GM15510 (cell line): Measurements from ENCODE around the gene CFL1.

Source experiments
- POLR2A ChIP-seq: IDR thresholded peaks from 3 replicates; pipeline ENCODE4 v1.6.1; 2011; ENCODE audit warnings: borderline replicate concordance; ENCODE audit not compliant: insufficient read length; ENCODE audit errors: extremely low read depth

The CFL1 gene

DNA sequence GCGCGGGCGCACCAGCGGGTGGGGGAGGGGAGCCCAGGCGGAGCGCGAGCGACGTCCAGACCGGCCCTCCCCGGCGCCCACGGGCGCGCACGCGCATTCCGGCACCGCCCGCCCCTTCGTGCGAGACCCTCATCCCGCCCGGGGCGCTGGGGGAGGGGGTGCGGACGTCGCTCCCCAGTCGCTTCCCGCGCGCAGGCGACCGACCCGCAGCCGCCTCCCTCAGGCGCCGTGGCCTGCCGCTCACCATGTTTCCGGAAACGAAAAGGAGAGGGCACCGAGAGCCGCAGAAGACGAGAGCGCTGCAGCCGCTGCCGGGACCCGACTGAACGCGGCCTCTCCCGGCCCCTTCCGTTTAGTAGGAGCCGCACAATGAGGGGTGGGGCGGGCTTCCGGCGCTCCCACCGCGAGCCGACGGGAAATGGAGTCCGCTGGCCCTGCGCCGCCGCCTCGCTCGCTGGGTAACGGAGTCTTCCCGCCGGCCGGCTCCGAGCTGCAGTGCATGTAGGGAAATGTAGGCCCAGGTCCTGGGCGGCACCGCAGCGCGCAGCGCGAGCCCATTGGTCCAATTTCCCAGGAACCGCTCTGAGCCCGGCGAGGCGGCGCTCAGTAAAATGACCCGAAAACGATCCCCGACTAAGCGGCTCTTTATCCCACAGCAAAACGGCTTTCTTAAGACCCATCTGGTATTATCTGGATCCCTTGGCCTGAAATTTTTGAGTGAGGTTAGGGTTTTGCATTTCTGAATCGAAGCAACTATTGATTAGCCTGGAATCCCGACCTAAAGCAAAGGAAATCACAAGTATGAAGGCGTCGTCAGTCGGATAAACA lies at the start of gene CFL1:
Gene CFL1, minus strand, starts transcription at position 328 of the 828 bp plus-strand sequence. Its CDS starts 81 bp downstream, at position 247.
- peak; percentile 99 for TF ChIP-seq POLR2A

DNA sequence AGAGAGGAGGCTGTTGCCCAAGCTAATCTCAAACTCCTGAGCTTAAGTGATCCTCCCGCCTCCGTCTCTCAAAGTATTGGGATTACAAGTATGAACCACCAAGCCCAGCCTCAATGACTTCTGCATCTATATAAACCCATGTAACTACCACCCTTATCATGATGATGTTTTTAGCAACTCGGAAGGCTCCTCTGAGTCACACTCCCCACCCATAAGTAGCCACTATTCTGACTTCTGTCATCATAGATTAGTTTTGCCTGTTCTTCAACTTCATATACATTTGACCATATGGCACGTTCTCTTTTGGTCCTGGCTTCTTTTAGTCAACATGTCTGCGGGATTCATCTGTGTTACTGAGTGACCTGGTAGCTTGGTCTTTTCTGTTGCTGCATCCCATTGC lies 48.6 kb upstream of the CFL1 start:
- no peak for TF ChIP-seq POLR2A

DNA sequence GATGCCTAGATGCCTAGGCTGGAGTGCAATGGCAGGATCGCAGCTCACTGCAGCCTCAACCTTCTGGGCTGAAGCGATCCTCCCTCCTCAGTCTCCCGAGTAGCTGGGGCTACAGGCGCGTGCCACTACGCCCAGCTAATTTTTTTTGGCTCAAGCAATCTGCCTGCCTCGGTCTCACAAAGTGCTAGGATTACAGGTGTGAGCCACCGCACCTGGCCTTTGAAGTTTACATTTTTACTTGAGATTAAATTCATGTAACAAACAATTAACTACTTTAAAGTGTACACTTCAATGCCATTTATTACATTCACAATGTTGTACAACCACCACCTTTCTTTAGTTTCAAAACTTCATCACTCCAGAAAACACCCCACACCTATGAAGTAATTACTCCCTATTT lies 45.7 kb upstream of the CFL1 start:
- TF ChIP-seq POLR2A = no peak

DNA sequence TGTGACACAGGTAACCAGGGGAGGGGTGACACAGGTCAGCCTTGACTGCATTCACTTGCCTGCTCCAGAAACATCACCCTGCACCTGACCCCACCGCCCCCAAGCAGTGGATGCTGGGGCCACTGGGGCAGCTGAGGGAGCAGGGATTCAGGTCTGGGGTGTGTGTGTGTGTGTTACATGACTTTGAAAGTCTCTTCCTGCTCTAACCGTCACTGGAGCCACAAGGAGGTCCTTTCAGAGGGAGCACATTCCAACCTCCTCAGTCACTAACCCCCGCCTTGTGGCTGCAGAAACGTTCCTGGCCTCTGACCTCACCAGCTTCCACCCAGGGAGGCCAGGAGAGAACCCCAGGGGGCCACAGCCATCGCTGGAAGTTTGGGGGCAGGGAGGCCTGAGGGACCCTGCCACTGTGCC lies 45.1 kb upstream of the CFL1 start:
- TF ChIP-seq POLR2A = no peak

DNA sequence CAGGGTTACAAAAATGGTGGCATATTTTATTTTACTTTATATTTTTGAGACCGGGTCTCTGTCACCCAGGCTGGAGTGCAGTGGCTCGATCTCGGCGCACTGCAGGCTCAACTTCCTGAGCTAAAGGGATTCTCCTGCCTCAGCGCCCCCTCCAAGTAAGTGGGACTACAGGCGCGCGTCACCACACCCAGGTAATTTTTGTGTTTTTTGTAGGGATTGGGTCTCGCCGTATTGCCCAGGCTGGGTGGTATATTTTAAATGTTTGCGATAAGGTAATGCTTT lies 42.9 kb upstream of the CFL1 start:
- no peak for TF ChIP-seq POLR2A

DNA sequence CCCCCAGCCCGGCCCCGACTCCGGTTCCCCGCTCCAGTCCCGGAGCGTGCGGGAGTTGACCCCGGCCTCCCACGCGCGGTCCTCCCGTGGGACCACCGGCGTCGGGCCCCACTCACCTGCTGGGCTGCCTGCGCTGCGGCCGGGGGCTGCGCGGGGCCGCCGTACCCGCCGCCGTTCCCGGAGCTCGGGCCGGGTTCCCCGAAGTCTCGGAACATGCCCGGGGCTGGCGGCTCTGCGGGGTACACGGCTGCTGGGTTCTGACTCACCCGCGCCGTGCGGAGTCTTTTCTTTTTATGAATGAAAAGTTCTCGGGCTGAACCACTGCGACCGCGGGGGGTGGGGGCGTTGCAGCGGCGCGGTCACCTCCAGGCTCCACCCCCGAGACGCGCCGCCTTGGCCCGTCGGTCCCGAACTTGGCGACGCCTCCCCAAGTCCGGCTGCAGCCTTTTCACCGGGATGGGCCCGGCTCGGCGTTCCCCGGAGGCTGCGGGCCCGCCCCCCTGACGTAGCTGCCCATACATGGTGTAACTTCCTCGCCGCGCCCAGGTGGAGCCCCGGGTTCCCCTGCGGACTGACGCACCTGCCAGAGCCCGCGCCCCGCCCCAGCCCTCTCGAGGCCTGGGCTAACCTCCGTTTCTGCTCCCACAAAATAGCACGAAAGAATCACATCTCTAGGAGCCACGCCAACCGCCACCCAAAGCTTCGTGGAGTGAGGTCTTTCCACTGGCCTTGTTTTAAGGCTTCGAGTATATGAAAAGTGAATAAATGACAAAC lies 42.3 kb upstream of the CFL1 start, which contains the start of gene FOSL1:
Gene FOSL1, minus strand, starts transcription at position 264 of the 774 bp plus-strand sequence. Its CDS starts 49 bp downstream, at position 215.
- peak; percentile 53 for TF ChIP-seq POLR2A

DNA sequence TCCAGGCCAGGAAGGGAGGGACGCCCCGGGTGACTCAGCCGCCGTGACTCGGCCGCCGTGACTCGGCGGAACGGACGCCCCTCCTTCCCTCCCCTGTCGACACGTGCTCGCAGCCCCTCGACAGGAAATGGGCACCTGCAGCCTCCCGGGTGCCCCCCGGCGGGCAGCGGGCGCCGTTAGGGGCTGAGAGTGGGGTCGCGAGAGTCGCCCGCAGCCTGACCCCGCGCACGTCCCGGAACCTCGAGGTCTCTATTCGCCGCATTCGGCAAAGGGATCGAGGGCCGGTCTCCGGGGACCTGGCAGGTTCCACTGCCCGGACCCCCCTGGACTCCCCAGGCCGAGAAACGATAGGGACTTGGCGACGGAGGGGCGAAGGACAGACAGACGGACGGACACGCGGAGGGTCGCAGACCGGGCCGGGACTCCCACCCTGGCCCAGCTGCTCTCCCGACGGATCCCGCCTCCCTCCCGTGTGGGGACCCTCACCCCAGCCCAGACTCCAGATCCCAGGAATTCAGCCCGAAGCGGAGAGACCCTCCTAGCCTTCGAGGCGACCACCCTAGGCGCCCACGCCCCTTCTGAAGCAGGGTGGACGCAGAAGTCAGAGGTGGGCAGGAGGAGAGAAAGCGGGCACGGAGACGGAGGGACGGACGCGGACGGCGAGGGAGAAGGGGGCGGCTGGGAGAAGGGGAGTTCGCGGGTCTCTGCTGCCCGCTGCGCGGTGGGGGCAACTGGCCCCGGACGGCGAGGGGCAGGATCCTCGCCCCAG lies 41.6 kb upstream of the CFL1 start:
- TF ChIP-seq POLR2A = no peak

DNA sequence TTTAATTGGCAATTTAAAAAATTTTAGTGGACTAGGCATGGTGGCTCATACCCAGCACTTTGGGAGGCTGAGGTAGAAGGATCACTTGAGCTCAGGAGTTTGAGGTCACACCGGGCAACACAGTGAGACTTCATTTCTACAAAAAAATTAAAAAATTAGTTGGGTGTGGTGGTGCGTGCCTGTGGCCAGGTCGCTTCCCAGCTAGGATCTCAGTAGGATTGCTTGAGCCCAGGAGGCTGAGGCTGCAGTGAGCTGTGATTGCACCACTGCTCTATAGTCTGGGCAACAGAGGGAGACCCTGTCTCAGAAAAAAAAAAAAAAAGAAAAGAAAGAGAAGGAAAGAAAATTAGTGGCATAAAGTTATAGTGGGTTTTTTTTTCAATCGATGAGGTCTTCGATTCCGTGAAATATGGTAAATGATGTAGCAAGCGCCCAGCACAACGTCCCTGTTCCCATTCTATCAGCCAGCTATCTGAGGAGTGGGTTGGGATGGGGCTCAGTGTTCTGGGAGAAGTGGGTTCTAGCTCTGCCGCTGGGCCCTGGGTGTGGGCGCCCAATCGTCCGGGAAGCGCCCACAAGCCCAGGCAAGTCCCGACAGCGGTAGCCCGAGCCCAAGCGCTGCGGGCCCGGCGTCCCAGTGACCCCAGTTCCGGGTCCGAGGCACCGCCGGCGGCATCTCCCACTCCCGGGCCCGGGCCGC lies 40.8 kb upstream of the CFL1 start:
- TF ChIP-seq POLR2A = no peak

DNA sequence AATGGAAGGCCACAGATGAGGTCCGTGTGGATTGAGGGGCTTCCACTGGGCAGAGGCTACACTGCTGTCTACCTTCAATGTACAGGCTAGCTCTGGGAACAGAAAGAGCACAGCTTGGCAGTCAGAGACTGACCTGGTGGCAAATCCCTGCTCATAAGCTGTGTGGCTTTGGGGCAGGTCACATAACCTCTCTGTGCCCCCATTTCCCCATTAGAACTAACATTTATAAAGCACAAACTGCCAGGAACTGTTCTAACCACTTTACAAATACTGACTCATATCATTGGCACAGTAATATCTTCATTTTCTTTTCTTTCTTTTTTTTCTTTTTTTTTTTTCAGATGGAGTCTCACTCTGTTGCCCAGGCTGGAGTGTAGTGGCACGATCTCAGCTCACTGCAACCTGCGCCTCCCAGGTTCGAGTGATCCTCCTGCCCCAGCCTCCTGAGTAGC lies 39.1 kb upstream of the CFL1 start:
- no peak for TF ChIP-seq POLR2A

DNA sequence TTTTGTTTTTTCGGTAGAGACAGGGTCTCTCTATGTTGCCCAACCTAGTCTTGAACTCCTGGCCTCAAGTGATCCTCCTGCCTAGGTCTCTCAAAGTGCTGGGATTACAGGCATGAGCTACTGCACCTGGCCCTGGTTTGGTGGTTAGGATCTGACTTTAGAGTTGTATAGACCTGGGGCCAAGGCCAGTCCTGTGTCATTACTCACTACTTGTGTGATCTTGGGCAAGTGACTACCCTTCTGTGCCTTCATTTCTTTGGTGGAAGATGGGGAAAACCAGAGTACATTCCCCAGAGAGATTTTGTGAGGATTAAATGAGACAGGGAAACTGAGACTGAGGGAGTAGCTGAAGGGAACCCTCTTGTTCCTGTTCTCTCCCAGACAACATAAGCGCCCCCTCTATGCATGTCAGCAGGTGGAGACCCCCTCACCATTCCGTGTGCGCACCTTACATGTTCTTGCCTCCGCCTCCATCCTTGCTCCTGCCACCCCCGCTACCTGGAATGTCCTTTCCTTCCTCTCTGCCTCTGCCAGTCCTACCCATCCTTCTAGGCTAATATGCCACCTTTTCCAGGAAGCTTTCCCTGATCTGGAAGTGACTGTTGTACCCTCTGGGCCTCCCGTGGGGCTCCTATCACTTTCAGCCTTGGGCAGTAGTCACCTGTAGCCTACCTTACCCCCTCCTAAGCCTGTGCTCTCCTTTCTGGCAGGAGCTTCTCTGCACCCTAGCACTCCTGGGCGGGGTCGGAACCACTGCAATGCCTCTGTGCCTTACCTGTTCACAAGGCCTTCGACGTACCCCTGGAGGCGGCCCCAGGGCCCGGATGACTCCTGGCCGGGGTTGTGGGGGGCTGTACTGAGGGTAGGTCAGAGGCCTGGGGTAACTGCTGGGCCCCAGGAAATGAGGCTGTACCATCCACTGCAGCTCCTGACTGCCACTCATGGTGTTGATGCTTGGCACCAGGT lies 38.3 kb upstream of the CFL1 start:
- no peak for TF ChIP-seq POLR2A

DNA sequence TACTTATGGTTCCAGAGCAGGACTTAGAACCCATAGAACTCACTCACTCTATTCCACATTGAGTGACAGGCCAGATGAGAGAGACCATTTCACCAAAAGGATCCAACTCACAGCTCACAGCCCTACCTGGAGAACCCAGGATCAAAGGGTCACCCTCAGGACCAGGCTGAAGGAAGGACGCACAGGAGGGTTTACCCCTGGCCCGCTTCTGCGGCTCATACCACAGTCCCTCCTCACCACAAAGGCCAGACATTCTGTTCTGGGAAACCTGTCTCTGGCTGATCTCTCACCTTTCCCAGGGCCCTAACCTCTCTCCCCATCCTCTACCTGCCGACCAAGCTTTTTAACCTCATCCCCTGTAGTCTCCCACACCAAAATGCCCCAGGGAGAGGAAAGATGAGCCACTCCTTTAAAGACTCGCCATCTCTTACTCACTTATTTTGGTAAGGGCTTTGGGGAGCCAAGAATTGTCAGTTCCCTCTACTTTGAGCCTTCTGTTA lies 37.6 kb upstream of the CFL1 start:
- no peak for TF ChIP-seq POLR2A

DNA sequence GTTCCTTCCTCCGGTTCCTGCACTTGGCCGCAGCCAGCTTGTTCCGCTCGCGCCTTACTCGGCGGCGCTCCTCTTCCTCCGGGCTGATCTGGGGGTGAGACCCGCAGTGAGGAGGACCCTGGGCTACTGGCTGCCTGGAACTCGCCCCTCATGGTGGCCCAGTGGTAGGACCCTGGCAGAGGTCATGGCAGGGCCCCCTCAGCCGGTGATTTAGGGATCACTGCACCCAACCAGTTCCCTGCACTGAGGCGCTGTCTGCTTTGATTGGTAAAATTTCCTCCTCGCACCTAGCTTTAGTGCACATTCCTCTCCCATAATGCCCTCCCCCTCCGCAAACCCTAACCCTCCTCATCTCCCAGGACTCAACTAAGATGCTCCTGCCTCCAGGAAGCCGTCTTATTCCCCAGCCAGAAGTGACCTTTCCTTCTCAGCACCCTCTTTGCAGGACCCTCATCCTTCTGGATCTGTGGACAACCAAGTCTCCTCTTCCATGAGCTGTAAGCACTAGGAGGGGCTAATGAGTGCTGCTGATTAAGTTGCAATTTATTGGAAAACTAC lies 36.1 kb upstream of the CFL1 start:
- peak; percentile 58 for TF ChIP-seq POLR2A

DNA sequence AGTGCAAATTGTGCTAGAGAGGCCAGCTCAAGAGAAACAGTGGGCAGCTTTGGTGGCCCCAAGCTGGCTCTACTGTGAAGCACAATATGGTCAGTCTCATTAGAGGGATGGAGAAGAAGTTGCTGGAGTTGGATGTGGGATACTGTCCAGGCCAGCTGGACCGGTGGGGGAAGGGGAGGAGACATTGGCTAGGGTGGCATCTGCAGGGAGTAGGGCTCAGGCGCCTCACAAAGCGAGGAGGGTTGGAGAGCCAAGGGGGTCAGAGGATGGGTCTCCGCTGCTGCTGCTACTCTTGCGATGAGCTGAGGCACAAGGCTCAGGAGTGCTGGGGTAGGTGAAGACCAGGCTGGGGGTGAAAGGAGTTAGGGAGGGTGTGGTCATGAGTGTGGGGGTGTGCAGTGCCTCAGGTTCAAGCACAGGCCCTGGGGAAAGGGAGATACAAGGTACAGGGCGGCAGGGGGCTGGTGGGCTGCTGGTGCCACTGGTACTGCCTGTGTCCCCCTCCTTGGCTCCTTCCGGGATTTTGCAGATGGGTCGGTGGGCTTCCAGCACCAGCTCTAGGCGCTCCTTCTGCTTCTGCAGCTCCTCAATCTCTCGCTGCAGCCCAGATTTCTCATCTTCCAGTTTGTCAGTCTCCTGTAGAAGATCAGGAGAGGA lies 34.8 kb upstream of the CFL1 start:
- no peak for TF ChIP-seq POLR2A
